PC-3 (cell line): Measurements from ENCODE around the gene CD44. TPM values are rescaled to one million over a fixed set of nuclear protein-coding genes. Genes with fewer than 3 reads are reported as not detected.

Experiments used
- ATAC-seq: fragments of 200-7000 bp; cut with Tn5 transposase; 2 replicates; pipeline ENCODE4 v1.9.1; 2020; ENCODE audit warnings: mild to moderate bottlenecking, moderate library complexity
- BruUV-seq: library from RNA; stranded (reverse); fragments of 400-500 nt; replicated peaks from 2 replicates; lab custom pipeline; 2021; lab: Mats Ljungman, UMichigan
- CTCF ChIA-PET: fragments of 300-600 bp; sonication (Branson Sonifier 250); formaldehyde crosslinking; loops from one replicate; lab custom pipeline; 2022; ENCODE audit warnings: antibody characterized with exemption; lab: Charles Lee
- POLR2A ChIA-PET: fragments of 300-600 bp; sonication (Branson Sonifier 250); formaldehyde crosslinking; loops from one replicate; lab custom pipeline; 2022; ENCODE audit warnings: antibody characterized with exemption; ENCODE audit not compliant: unreplicated experiment; lab: Charles Lee
- DNase-seq: peaks from one replicate; pipeline ENCODE4 v3.0.0-alpha.2; 2015
- H2AFZ ChIP-seq: fragments of 300-600 bp; sonication (generic); 2 replicates; pipeline ENCODE4 v1.6.0; 2016; ENCODE audit warnings: antibody characterized with exemption, low read length
- H3F3A ChIP-seq: fragments of 300-600 bp; sonication (generic); one replicate; pipeline ENCODE4 v1.6.0; 2017; ENCODE audit warnings: antibody characterized with exemption, low read length, control low read depth, mild to moderate bottlenecking; ENCODE audit not compliant: unreplicated experiment
- H3K27ac ChIP-seq: fragments of 300-600 bp; sonication (generic); 2 replicates; pipeline ENCODE4 v1.5.1; 2016; ENCODE audit warnings: mild to moderate bottlenecking, low read length
- H3K27me3 ChIP-seq: fragments of 300-600 bp; sonication (generic); 2 replicates; pipeline ENCODE4 v1.6.1; 2016; ENCODE audit warnings: low read length, mixed read lengths
- H3K36me3 ChIP-seq: fragments of 300-600 bp; sonication (generic); 2 replicates; pipeline ENCODE4 v1.6.1; 2016; ENCODE audit warnings: low read depth, mixed run types, low read length, mixed read lengths
- H3K4me1 ChIP-seq: fragments of 300-600 bp; sonication (generic); 2 replicates; pipeline ENCODE4 v1.5.1; 2016; ENCODE audit warnings: low read length; ENCODE audit not compliant: insufficient read depth
- H3K4me2 ChIP-seq: fragments of 300-600 bp; sonication (generic); 2 replicates; pipeline ENCODE4 v1.6.0; 2016; ENCODE audit warnings: low read length
- H3K4me3 ChIP-seq: fragments of 300-600 bp; sonication (generic); 2 replicates; pipeline ENCODE4 v1.5.1; 2016; ENCODE audit warnings: mild to moderate bottlenecking, low read length, mixed read lengths
- H3K79me2 ChIP-seq: fragments of 300-600 bp; sonication (generic); 2 replicates; pipeline ENCODE4 v1.6.1; 2017; ENCODE audit warnings: low read length, mixed read lengths
- H3K9ac ChIP-seq: fragments of 300-600 bp; sonication (generic); 2 replicates; pipeline ENCODE4 v1.6.0; 2016; ENCODE audit warnings: mild to moderate bottlenecking, low read length
- H3K9me2 ChIP-seq: fragments of 300-600 bp; sonication (generic); replicated peaks from 2 replicates; pipeline ENCODE4 v1.6.1; 2016; ENCODE audit warnings: mixed run types, low read length, mixed read lengths
- H3K9me3 ChIP-seq: fragments of 300-600 bp; sonication (generic); 2 replicates; pipeline ENCODE4 v1.6.1; 2016; ENCODE audit warnings: low read length, mixed read lengths
- H4K20me1 ChIP-seq: fragments of 300-600 bp; sonication (generic); 2 replicates; pipeline ENCODE4 v1.6.1; 2016; ENCODE audit warnings: low read length, mixed read lengths
- EZH2 ChIP-seq: fragments of 300-600 bp; sonication (generic); IDR thresholded peaks from one replicate; pipeline ENCODE4 v1.6.1; 2017; ENCODE audit warnings: antibody characterized with exemption, mild to moderate bottlenecking, low read length; ENCODE audit not compliant: unreplicated experiment
- EZH2phosphoT487 ChIP-seq: fragments of 300-600 bp; sonication (generic); IDR thresholded peaks from 2 replicates; pipeline ENCODE4 v1.6.1; 2018; ENCODE audit warnings: mild to moderate bottlenecking, antibody characterized with exemption, low read length, borderline replicate concordance
- intact Hi-C: fragments of 100-400 bp; cut with micrococcal nuclease; formaldehyde crosslinking; loops from 2 replicates; pipeline ENCODE4 v1.9.0; 2023
- total RNA-seq: library from RNA; depleted of rRNA; stranded (reverse); fragments of >200 nt; gene quantifications from 2 replicates; pipeline ENCODE4 v1.2.3, GENCODE V29; 2014
- TF ChIP-seq, protein P1 (sequence below): fragments of 300-600 bp; sonication (generic); conservative IDR thresholded peaks from 2 replicates; pipeline ENCODE4 v1.5.1; 2017; ENCODE audit warnings: antibody characterized with exemption, low read depth, mild to moderate bottlenecking, low read length

Gene CD44
- total RNA-seq, 1 experiment from 2014 or later = 181 TPM

DNA sequence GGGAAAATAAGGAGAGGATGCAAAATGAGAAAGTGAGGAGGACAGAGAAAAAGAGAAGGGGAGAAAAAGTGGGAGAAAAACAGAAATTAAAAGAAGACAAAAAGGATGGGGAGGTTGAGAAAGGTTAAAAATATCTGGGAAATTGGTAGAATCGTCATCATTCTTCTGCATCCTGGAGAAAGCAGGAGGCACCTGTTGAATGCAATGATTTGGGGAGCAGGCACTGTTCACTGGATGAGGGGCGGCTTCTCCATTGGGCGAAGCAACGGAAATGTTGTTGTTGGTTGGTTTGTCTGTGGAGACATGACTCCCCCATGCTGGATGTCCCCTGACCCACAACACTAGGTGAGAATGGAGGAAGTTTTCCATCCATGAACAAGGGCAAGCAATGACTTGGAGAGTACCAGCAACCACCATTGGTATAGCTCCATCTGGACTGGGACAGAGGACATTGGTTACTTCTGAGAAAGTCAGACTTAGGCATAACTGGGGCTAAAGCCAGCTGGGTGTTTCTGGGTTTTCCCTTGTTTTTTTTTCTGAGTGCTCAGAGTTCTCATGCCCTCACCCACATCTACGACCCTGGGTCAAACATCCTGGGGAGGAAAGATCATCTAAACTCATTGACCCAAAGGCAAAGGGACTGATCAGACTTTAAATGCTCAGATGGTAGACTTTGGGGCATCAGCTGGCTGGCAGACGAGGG lies 11.9 kb upstream of the CD44 start:
- intact Hi-C loops = no loop called here
- no peaks in the 10 kb centered on the region for H3K79me2 ChIP-seq
- CTCF ChIA-PET = no interaction called here

DNA sequence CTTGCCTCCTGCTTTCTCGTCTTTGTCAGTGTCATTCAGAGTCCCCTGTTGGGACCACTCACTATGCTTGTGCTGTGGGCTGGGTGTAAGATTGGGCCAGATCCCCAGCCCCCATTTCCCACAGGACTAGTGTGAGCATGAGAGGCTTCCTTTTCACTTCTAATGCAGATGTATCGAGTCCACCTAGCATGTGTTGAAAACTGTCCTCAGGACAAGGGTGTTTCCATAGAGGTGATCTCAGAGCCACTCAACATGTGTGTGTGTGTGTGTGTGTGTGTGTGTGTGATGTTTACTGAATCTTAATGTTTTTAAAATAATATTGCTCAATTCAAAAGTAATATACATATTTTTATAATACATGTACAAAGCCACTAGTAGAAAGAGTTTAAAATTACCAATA lies 11.4 kb upstream of the CD44 start:
- Histone ChIP-seq H3K27me3 (no peaks in the 10 kb centered on the region), H3K4me1 (no peaks in the 10 kb centered on the region), H3K9ac (no peak overlapping the region), H3K9me3 (no peaks in the 10 kb centered on the region), H3K79me2 (no peaks in the 10 kb centered on the region), H3F3A (no peaks in the 10 kb centered on the region), H3K27ac (no peak overlapping the region), H3K4me2 (no peak overlapping the region), H3K4me3 (no peak overlapping the region), H3K9me2 (no peaks in the 10 kb centered on the region), H2AFZ (no peak overlapping the region), H3K36me3 (no peaks in the 10 kb centered on the region), H4K20me1 (no peaks in the 10 kb centered on the region)
- intact Hi-C loops = no loop called here
- CTCF ChIA-PET = no interaction called here
- no peak for ATAC-seq
- TF ChIP-seq EZH2phosphoT487 = no peak
- TF ChIP-seq EZH2 = no peak
- TF ChIP-seq, protein P1, sequence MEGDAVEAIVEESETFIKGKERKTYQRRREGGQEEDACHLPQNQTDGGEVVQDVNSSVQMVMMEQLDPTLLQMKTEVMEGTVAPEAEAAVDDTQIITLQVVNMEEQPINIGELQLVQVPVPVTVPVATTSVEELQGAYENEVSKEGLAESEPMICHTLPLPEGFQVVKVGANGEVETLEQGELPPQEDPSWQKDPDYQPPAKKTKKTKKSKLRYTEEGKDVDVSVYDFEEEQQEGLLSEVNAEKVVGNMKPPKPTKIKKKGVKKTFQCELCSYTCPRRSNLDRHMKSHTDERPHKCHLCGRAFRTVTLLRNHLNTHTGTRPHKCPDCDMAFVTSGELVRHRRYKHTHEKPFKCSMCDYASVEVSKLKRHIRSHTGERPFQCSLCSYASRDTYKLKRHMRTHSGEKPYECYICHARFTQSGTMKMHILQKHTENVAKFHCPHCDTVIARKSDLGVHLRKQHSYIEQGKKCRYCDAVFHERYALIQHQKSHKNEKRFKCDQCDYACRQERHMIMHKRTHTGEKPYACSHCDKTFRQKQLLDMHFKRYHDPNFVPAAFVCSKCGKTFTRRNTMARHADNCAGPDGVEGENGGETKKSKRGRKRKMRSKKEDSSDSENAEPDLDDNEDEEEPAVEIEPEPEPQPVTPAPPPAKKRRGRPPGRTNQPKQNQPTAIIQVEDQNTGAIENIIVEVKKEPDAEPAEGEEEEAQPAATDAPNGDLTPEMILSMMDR = no peak
- no TSS peak for BruUV-seq
- POLR2A ChIA-PET = no interaction called here
- no peak for DNase-seq

More for the DNA sequence above, 11.9 kb upstream of the CD44 start:
- Histone ChIP-seq H3F3A (no peaks in the 10 kb centered on the region), H3K4me3 (no peak overlapping the region), H3K27me3 (no peaks in the 10 kb centered on the region), H3K9me2 (no peaks in the 10 kb centered on the region), H4K20me1 (no peaks in the 10 kb centered on the region), H3K4me2 (no peak overlapping the region), H2AFZ (no peak overlapping the region), H3K9ac (no peak overlapping the region), H3K9me3 (no peaks in the 10 kb centered on the region), H3K36me3 (no peaks in the 10 kb centered on the region), H3K27ac (no peak overlapping the region), H3K4me1 (no peaks in the 10 kb centered on the region)
- DNase-seq (no peak), ATAC-seq (no peak)
- POLR2A ChIA-PET = no interaction called here
- TF ChIP-seq EZH2 = no peak
- no TSS peak for BruUV-seq

DNA sequence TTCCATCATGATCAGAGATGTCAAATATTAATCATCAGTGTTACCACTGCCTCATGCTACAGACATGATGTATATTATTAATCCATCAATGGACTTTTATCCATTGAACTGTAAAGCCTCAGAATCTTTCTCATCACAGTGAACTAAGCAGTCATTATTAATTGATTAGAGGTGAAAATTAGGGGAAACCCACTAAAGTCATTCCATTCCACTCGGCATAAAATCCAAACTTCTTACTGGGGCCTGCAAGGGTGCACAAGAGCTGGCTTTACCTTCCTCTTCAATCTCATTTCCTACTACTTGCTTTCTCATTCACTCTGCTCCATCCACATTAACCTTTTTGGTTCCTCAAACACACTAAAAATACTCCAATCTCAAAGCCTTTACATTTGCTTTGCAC lies 7.9 kb upstream of the CD44 start:
- CTCF ChIA-PET = no interaction called here
- H2AFZ ChIP-seq = no peak overlapping the region
- no peaks in the 10 kb centered on the region for H3K9me2 ChIP-seq
- no TSS peak for BruUV-seq
- DNase-seq (no peak), ATAC-seq (no peak)
- TF ChIP-seq EZH2 (no peak), EZH2phosphoT487 (no peak)
- TF ChIP-seq, protein P1 = no peak
- no peak overlapping the region for H3K9ac ChIP-seq
- no peaks in the 10 kb centered on the region for H3K27me3 ChIP-seq
- no peaks in the 10 kb centered on the region for H3K79me2 ChIP-seq
- no peak overlapping the region for H3K27ac ChIP-seq
- no peak overlapping the region for H3K4me3 ChIP-seq
- H3K4me1 ChIP-seq = peaks cover 8% of the 10 kb centered on the region
- H3K4me2 ChIP-seq = no peak overlapping the region
- intact Hi-C loops = no loop called here
- no peaks in the 10 kb centered on the region for H3K9me3 ChIP-seq
- H3K36me3 ChIP-seq = no peaks in the 10 kb centered on the region
- POLR2A ChIA-PET = no interaction called here
- no peaks in the 10 kb centered on the region for H3F3A ChIP-seq
- H4K20me1 ChIP-seq = no peaks in the 10 kb centered on the region
